HEK293 (cell line): ENCODE measurements around the gene STRC.

ENCODE experiments used
- CTCF ChIA-PET: fragments of 350-600 bp; formaldehyde crosslinking; extraction: SDS; loops from one replicate; lab custom pipeline; 2021; ENCODE audit warnings: antibody characterized with exemption; lab: Yijun Ruan, JAX
- POLR2A ChIA-PET: fragments of 300-600 bp; formaldehyde crosslinking; extraction: SDS; loops from one replicate; lab custom pipeline; 2020; ENCODE audit warnings: antibody characterized with exemption, inconsistent platforms; lab: Yijun Ruan, JAX
- H3K27ac ChIP-seq: fragments of 200-500 bp; sonication (Bioruptor generic); 2 replicates; pipeline ENCODE4 v1.5.1; 2014; ENCODE audit warnings: low read depth, low read length, control low read depth, inconsistent platforms; ENCODE audit errors: extremely low read depth
- H3K36me3 ChIP-seq, 2 experiments: fragments of 200-500 bp in 1 of 2; sonication (Bioruptor generic) in 1 of 2; 1 replicate in 1 of 2; 2 replicates in 1 of 2; pipeline ENCODE4 v1.5.1; 2014 to 2017; ENCODE audit warnings: inconsistent platforms in 2 of 2, low read length in 2 of 2; ENCODE audit not compliant: control insufficient read depth in 2 of 2, insufficient read depth in 1 of 2
- H3K4me1 ChIP-seq: fragments of 200-500 bp; sonication (Bioruptor generic); 2 replicates; pipeline ENCODE4 v1.5.1; 2014; ENCODE audit warnings: mild to moderate bottlenecking, low read length, inconsistent platforms; ENCODE audit not compliant: control insufficient read depth, insufficient read depth
- H3K4me3 ChIP-seq: 2 replicates; pipeline ENCODE4 v1.5.1; 2011; ENCODE audit warnings: low read depth, mild to moderate bottlenecking, control low read depth, low read length, moderate library complexity
- H3K9me3 ChIP-seq: fragments of 200-500 bp; sonication (Bioruptor generic); 2 replicates; pipeline ENCODE4 v1.5.1; 2014; ENCODE audit warnings: low read depth, low read length, inconsistent platforms; ENCODE audit not compliant: control insufficient read depth, insufficient read depth
- KLF16 ChIP-seq: fragments of 450-650 bp; formaldehyde crosslinking; IDR thresholded peaks from 2 replicates; pipeline ENCODE4 v1.5.1; 2017; ENCODE audit warnings: missing biosample characterization, missing genetic modification characterization
- OSR2 ChIP-seq: fragments of 450-650 bp; formaldehyde crosslinking; IDR thresholded peaks from 2 replicates; pipeline ENCODE4 v1.5.1; 2016; ENCODE audit warnings: missing biosample characterization, missing genetic modification characterization
- PRDM1 ChIP-seq: fragments of 450-650 bp; formaldehyde crosslinking; IDR thresholded peaks from 2 replicates; pipeline ENCODE4; 2016; ENCODE audit warnings: missing biosample characterization, missing genetic modification characterization
- ZBTB48 ChIP-seq: fragments of 450-650 bp; formaldehyde crosslinking; IDR thresholded peaks from 2 replicates; pipeline ENCODE4 v1.5.1; 2016; ENCODE audit warnings: missing biosample characterization, missing genetic modification characterization
- ZFHX2 ChIP-seq: fragments of 450-650 bp; formaldehyde crosslinking; conservative IDR thresholded peaks from 2 replicates; pipeline ENCODE4 v1.5.1; 2016; ENCODE audit warnings: missing biosample characterization, missing genetic modification characterization
- ZFP3 ChIP-seq: fragments of 450-650 bp; formaldehyde crosslinking; IDR thresholded peaks from 2 replicates; pipeline ENCODE4 v1.5.1; 2016; ENCODE audit warnings: low read depth, missing biosample characterization, missing genetic modification characterization
- ZFP69B ChIP-seq: fragments of 450-650 bp; formaldehyde crosslinking; IDR thresholded peaks from 2 replicates; pipeline ENCODE4 v1.5.1; 2016; ENCODE audit warnings: missing biosample characterization, missing genetic modification characterization
- ZNF157 ChIP-seq: fragments of 450-650 bp; formaldehyde crosslinking; IDR thresholded peaks from 2 replicates; pipeline ENCODE4 v1.5.1; 2016; ENCODE audit warnings: missing biosample characterization, missing genetic modification characterization
- ZNF175 ChIP-seq: fragments of 450-650 bp; formaldehyde crosslinking; IDR thresholded peaks from 2 replicates; pipeline ENCODE4 v1.5.1; 2016; ENCODE audit warnings: missing biosample characterization, missing genetic modification characterization
- ZNF37A ChIP-seq: fragments of 450-650 bp; IDR thresholded peaks from 2 replicates; pipeline ENCODE4 v1.5.1; 2018; ENCODE audit warnings: missing biosample characterization, missing genetic modification characterization
- ZNF416 ChIP-seq: fragments of 450-650 bp; formaldehyde crosslinking; IDR thresholded peaks from 2 replicates; pipeline ENCODE4 v1.5.1; 2016; ENCODE audit warnings: missing biosample characterization, missing genetic modification characterization
- ZNF48 ChIP-seq: fragments of 450-650 bp; formaldehyde crosslinking; IDR thresholded peaks from 2 replicates; pipeline ENCODE4 v1.5.1; 2016; ENCODE audit warnings: missing biosample characterization, missing genetic modification characterization
- ZNF544 ChIP-seq: fragments of 450-650 bp; formaldehyde crosslinking; IDR thresholded peaks from 2 replicates; pipeline ENCODE4 v1.5.0; 2017; ENCODE audit warnings: missing biosample characterization, missing genetic modification characterization
- ZNF548 ChIP-seq: fragments of 450-650 bp; formaldehyde crosslinking; IDR thresholded peaks from 2 replicates; pipeline ENCODE4 v1.5.1; 2016; ENCODE audit warnings: missing biosample characterization, missing genetic modification characterization
- ZNF600 ChIP-seq: fragments of 450-650 bp; formaldehyde crosslinking; IDR thresholded peaks from 2 replicates; pipeline ENCODE4 v1.5.1; 2016; ENCODE audit warnings: missing biosample characterization, missing genetic modification characterization
- ZNF664 ChIP-seq: fragments of 450-650 bp; formaldehyde crosslinking; IDR thresholded peaks from 2 replicates; pipeline ENCODE4 v1.5.1; 2016; ENCODE audit warnings: missing biosample characterization, missing genetic modification characterization
- ZNF701 ChIP-seq: fragments of 450-650 bp; formaldehyde crosslinking; IDR thresholded peaks from 2 replicates; pipeline ENCODE4 v1.5.1; 2016; ENCODE audit warnings: missing biosample characterization, missing genetic modification characterization
- ZNF776 ChIP-seq: fragments of 450-650 bp; formaldehyde crosslinking; IDR thresholded peaks from 2 replicates; pipeline ENCODE4 v1.5.0; 2017; ENCODE audit warnings: missing biosample characterization, missing genetic modification characterization, borderline replicate concordance
- ZSCAN23 ChIP-seq: fragments of 450-650 bp; formaldehyde crosslinking; IDR thresholded peaks from 2 replicates; pipeline ENCODE4 v1.5.1; 2016; ENCODE audit warnings: missing biosample characterization, missing genetic modification characterization
- TF ChIP-seq, protein P1 (sequence below): fragments of 450-650 bp; IDR thresholded peaks from 2 replicates; pipeline ENCODE4 v1.5.1; 2018; ENCODE audit warnings: missing biosample characterization, missing genetic modification characterization
- TF ChIP-seq, protein P2 (sequence below): fragments of 450-650 bp; IDR thresholded peaks from 2 replicates; pipeline ENCODE4 v1.5.1; 2018; ENCODE audit warnings: missing biosample characterization, mild to moderate bottlenecking, missing genetic modification characterization
- TF ChIP-seq, protein P3 (sequence below): fragments of 450-650 bp; formaldehyde crosslinking; IDR thresholded peaks from 2 replicates; pipeline ENCODE4 v1.5.1; 2016; ENCODE audit warnings: missing biosample characterization, missing genetic modification characterization
- TF ChIP-seq, protein P4 (sequence below): fragments of 450-650 bp; formaldehyde crosslinking; IDR thresholded peaks from 2 replicates; pipeline ENCODE4 v1.5.1; 2016; ENCODE audit warnings: missing biosample characterization, missing genetic modification characterization
- TF ChIP-seq, protein P5 (sequence below): fragments of 450-650 bp; formaldehyde crosslinking; IDR thresholded peaks from 2 replicates; pipeline ENCODE4 v1.5.1; 2016; ENCODE audit warnings: missing biosample characterization, missing genetic modification characterization

Gene STRC

DNA sequence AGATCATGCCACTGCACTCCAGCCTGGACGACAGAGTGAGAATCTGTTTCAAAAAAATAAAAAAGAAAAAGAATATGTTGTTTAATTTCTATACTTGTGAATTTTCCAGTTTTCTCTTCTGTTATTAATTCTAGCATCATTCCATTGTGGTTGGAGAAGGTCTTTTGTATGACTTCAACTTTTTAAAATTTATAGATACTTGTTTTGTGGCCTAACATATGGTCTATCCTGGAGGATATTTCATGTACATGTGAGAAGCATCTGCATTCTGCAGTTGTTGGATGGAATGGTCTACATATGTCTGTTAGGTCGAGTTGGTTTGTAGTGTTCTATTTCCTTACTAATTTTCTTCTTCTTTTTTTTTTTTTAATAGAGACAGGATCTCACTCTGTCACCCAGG lies 65.6 kb downstream of the STRC start (continued):
- no peak for TF ChIP-seq ZNF416 (tag by site-specific recombination)
- TF ChIP-seq, protein P1, sequence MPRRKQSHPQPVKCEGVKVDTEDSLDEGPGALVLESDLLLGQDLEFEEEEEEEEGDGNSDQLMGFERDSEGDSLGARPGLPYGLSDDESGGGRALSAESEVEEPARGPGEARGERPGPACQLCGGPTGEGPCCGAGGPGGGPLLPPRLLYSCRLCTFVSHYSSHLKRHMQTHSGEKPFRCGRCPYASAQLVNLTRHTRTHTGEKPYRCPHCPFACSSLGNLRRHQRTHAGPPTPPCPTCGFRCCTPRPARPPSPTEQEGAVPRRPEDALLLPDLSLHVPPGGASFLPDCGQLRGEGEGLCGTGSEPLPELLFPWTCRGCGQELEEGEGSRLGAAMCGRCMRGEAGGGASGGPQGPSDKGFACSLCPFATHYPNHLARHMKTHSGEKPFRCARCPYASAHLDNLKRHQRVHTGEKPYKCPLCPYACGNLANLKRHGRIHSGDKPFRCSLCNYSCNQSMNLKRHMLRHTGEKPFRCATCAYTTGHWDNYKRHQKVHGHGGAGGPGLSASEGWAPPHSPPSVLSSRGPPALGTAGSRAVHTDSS (tag by site-specific recombination), result no peak
- no peak for TF ChIP-seq ZNF776 (tag by site-specific recombination)
- no peak for TF ChIP-seq ZFP3 (tag by site-specific recombination)
- TF ChIP-seq, protein P2, sequence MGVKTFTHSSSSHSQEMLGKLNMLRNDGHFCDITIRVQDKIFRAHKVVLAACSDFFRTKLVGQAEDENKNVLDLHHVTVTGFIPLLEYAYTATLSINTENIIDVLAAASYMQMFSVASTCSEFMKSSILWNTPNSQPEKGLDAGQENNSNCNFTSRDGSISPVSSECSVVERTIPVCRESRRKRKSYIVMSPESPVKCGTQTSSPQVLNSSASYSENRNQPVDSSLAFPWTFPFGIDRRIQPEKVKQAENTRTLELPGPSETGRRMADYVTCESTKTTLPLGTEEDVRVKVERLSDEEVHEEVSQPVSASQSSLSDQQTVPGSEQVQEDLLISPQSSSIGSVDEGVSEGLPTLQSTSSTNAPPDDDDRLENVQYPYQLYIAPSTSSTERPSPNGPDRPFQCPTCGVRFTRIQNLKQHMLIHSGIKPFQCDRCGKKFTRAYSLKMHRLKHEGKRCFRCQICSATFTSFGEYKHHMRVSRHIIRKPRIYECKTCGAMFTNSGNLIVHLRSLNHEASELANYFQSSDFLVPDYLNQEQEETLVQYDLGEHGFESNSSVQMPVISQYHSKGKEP, result no peak
- no peak for TF ChIP-seq ZNF48
- TF ChIP-seq OSR2 (tag by site-specific recombination), result no peak

DNA sequence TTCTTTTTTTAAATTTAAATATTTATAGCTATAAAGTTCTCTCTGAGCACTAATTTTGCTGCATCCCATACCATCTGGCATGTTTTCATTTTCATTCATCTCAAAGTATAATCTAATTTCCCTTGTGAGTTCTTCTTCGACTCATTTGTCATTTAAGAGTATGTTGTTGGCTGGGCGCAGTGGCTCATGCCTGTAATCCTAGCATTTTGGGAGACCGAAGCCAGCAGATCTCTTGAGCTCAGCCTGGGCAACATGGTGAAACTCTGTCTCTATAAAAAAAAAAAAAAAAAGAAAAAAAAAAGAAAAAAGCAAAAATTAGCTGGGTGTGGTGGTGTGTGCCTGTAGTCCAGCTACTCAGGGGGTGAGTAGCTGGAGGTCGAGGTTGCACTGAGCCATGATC lies 66.3 kb downstream of the STRC start:
- TF ChIP-seq, protein P3, sequence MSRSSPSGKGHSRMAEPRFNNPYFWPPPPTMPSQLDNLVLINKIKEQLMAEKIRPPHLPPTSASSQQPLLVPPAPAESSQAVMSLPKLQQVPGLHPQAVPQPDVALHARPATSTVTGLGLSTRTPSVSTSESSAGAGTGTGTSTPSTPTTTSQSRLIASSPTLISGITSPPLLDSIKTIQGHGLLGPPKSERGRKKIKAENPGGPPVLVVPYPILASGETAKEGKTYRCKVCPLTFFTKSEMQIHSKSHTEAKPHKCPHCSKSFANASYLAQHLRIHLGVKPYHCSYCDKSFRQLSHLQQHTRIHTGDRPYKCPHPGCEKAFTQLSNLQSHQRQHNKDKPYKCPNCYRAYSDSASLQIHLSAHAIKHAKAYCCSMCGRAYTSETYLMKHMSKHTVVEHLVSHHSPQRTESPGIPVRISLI, result 0 out of 2 replicates have a peak, but pooled peaks have one; percentile 31
- no peak for TF ChIP-seq ZNF701
- TF ChIP-seq, protein P4, sequence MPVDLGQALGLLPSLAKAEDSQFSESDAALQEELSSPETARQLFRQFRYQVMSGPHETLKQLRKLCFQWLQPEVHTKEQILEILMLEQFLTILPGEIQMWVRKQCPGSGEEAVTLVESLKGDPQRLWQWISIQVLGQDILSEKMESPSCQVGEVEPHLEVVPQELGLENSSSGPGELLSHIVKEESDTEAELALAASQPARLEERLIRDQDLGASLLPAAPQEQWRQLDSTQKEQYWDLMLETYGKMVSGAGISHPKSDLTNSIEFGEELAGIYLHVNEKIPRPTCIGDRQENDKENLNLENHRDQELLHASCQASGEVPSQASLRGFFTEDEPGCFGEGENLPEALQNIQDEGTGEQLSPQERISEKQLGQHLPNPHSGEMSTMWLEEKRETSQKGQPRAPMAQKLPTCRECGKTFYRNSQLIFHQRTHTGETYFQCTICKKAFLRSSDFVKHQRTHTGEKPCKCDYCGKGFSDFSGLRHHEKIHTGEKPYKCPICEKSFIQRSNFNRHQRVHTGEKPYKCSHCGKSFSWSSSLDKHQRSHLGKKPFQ (tag by site-specific recombination), result no peak
- H3K4me1 ChIP-seq, result no peaks in the 10 kb centered on the region
- ChIA-PET CTCF (no interaction called here), POLR2A (interaction anchor here (0.5 kb wide), 1 partner anchor 50 kb away, joined by 4 read pairs; no protein-coding TSS in a partner anchor)
- H3K27ac ChIP-seq, result no peak overlapping the region
- H3K9me3 ChIP-seq, result no peaks in the 10 kb centered on the region
- H3K4me3 ChIP-seq, result no peak overlapping the region
- peaks cover 0 to 4% of the 10 kb centered on the region in 2 experiments; a peak in 1 of 3 replicates for H3K36me3 ChIP-seq

DNA sequence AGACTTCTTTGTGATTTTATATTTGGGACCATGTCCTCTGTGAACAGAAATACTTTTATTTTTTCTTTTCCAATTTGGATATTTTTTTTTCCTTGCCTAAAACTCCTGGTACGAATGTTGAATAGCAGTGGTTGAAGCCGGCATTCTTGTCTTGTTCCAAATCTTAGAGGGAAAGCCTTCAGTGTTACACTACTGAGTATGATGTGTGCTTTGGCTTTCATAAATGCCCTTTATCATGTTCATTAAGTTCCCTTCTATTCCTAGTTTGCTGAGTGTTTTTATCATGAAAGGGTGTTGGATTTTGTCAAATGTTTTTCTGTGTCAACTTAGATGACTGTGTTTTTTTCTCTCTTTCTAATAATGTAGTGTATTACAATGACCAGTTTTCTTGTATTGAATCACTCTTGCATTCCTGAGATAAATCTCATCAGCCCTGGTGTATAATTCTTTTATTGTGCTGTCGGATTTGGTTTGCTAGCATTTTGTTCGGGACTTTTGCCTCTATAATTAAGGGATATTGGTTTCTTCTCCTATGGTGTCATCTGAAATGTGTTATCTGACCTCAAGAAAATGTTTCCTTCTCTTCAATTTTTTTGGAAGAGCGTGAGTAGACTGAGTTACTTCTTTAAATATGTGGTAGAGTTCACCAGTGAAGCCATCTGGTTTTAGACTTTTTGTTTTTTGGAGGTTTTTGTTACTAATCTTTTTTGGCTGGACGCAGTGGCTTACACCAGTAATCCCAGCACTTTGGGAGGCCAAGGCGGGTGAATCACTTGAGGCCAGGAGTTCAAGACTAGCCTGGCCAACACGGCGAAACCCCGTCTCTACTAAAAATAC lies 67.9 kb downstream of the STRC start:
- Histone ChIP-seq H3K27ac (no peak overlapping the region), H3K36me3 (peaks cover 0 to 4% of the 10 kb centered on the region in 2 experiments; a peak in 1 of 3 replicates), H3K9me3 (no peaks in the 10 kb centered on the region), H3K4me3 (no peak overlapping the region), H3K4me1 (no peaks in the 10 kb centered on the region)
- ChIA-PET CTCF (no interaction called here), POLR2A (no interaction called here)
- TF ChIP-seq ZFHX2 (tag by site-specific recombination) (no peak), KLF16 (tag by site-specific recombination) (no peak), ZNF664 (no peak), ZNF544 (tag by site-specific recombination) (no peak), ZBTB48 (tag by site-specific recombination) (no peak), ZNF157 (no peak), ZNF548 (tag by site-specific recombination) (no peak), PRDM1 (tag by site-specific recombination) (no peak), ZNF175 (tag by site-specific recombination) (no peak), ZSCAN23 (tag by site-specific recombination) (no peak), ZNF600 (no peak), ZFP69B (tag by site-specific recombination) (no peak), ZNF37A (tag by site-specific recombination) (no peak)
- TF ChIP-seq, protein P5, sequence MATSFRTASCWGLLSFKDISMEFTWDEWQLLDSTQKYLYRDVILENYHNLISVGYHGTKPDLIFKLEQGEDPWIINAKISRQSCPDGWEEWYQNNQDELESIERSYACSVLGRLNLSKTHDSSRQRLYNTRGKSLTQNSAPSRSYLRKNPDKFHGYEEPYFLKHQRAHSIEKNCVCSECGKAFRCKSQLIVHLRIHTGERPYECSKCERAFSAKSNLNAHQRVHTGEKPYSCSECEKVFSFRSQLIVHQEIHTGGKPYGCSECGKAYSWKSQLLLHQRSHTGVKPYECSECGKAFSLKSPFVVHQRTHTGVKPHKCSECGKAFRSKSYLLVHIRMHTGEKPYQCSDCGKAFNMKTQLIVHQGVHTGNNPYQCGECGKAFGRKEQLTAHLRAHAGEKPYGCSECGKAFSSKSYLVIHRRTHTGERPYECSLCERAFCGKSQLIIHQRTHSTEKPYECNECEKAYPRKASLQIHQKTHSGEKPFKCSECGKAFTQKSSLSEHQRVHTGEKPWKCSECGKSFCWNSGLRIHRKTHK, result no peak
